Neural cell (in vitro differentiated cells): ENCODE data around the gene ADORA2A. TPM values are rescaled to one million over a fixed set of nuclear protein-coding genes. Genes with fewer than 3 reads are reported as not detected.
"Not testable (repeated sequence)": the region's sequence is repeated elsewhere in the genome, so short reads cannot be mapped to it uniquely, and the experiment has no call there.

ENCODE experiments used
- H2AFZ ChIP-seq: fragments of 200-600, 300-800 bp; sonication (generic), shearing (Covaris generic); 2 replicates; pipeline ENCODE4 v1.6.0; 2014; ENCODE audit warnings: low read depth, mild to moderate bottlenecking, antibody characterized with exemption, low read length, moderate library complexity
- H3F3A ChIP-seq: fragments of 200-600 bp; shearing (Covaris generic); 2 replicates; pipeline ENCODE4 v1.6.1; 2016; ENCODE audit warnings: mild to moderate bottlenecking, moderate library complexity, mixed read lengths, antibody characterized with exemption, low read length; ENCODE audit not compliant: insufficient read depth, poor library complexity, severe bottlenecking
- H3K27ac ChIP-seq: fragments of 200-600, 300-800 bp; sonication (generic), shearing (Covaris generic); 2 replicates; pipeline ENCODE4 v1.5.1; 2014; ENCODE audit warnings: mild to moderate bottlenecking, low read length, moderate library complexity
- H3K27me3 ChIP-seq: fragments of 300-800, 200-600 bp; sonication (generic), shearing (Covaris generic); 2 replicates; pipeline ENCODE4 v1.6.0; 2014; ENCODE audit warnings: mild to moderate bottlenecking, low read depth, low read length, moderate library complexity; ENCODE audit not compliant: insufficient read depth
- H3K36me3 ChIP-seq: fragments of 300-800, 200-600 bp; sonication (generic), shearing (Covaris generic); 2 replicates; pipeline ENCODE4 v1.5.1; 2014; ENCODE audit warnings: mild to moderate bottlenecking, antibody characterized with exemption, low read length, moderate library complexity; ENCODE audit not compliant: insufficient read depth
- H3K4me2 ChIP-seq: fragments of 300-800, 200-600 bp; sonication (generic), shearing (Covaris generic); 2 replicates; pipeline ENCODE4 v1.6.0; 2014; ENCODE audit warnings: mild to moderate bottlenecking, low read length
- H3K4me3 ChIP-seq: fragments of 300-800, 200-600 bp; sonication (generic), shearing (Covaris generic); 2 replicates; pipeline ENCODE4 v1.5.1; 2014; ENCODE audit warnings: mild to moderate bottlenecking, low read length, moderate library complexity
- H3K79me2 ChIP-seq: fragments of 200-600 bp; shearing (Covaris generic); replicated peaks from 2 replicates; pipeline ENCODE4 v1.6.0; 2014; ENCODE audit warnings: mild to moderate bottlenecking, low read length, moderate library complexity; ENCODE audit not compliant: insufficient read depth
- H3K9ac ChIP-seq: fragments of 300-800, 200-600 bp; sonication (generic), shearing (Covaris generic); 2 replicates; pipeline ENCODE4 v1.6.1; 2016; ENCODE audit warnings: mild to moderate bottlenecking, low read length, mixed read lengths
- H3K9me2 ChIP-seq: fragments of 200-600 bp; shearing (Covaris generic); 2 replicates; pipeline ENCODE4 v1.6.1; 2016; ENCODE audit warnings: mild to moderate bottlenecking, low read length, mixed read lengths; ENCODE audit not compliant: insufficient read depth
- H3K9me3 ChIP-seq: fragments of 200-600, 300-800 bp; sonication (generic), shearing (Covaris generic); 2 replicates; pipeline ENCODE4 v1.6.1; 2016; ENCODE audit warnings: mild to moderate bottlenecking, mixed run types, low read length, moderate library complexity, mixed read lengths
- H4K20me1 ChIP-seq: fragments of 200-600 bp; shearing (Covaris generic); 2 replicates; pipeline ENCODE4 v1.6.1; 2016; ENCODE audit warnings: mild to moderate bottlenecking, mixed run types; ENCODE audit not compliant: insufficient read depth
- CTCF ChIP-seq: fragments of 450-650 bp; IDR thresholded peaks from 2 replicates; pipeline ENCODE4 v1.5.1; 2014; ENCODE audit warnings: antibody characterized with exemption, mild to moderate bottlenecking, moderate library complexity; ENCODE audit not compliant: poor library complexity, severe bottlenecking
- RAD21 ChIP-seq: fragments of 450-650 bp; conservative IDR thresholded peaks from 2 replicates; pipeline ENCODE4 v1.6.1; 2014; ENCODE audit warnings: antibody characterized with exemption, mild to moderate bottlenecking, moderate library complexity
- polyA plus RNA-seq: library from polyadenylated mRNA; depleted of rRNA; stranded (reverse); fragments of >200 nt; gene quantifications from 2 replicates; pipeline ENCODE4 v1.2.3, GENCODE V29; 2014

ADORA2A gene
- polyA plus RNA-seq, 1 donor from 2014 or later: 2.9 TPM

GRCh38 chr22:24489011-24489410, 61.6 kb downstream of the ADORA2A start:
- H3K4me3 ChIP-seq: no peak overlapping the region
- no peak overlapping the region for H3K9ac ChIP-seq
- H3K27ac ChIP-seq: no peak overlapping the region
- no peaks in the 10 kb centered on the region for H3K36me3 ChIP-seq
- no peak overlapping the region for H3K4me2 ChIP-seq
- no peaks in the 10 kb centered on the region for H3F3A ChIP-seq
- no peaks in the 10 kb centered on the region for H3K9me2 ChIP-seq
- H3K27me3 ChIP-seq: peaks cover 11% of the 10 kb centered on the region
- no peaks in the 10 kb centered on the region for H3K79me2 ChIP-seq
- TF ChIP-seq CTCF (no peak), RAD21 (no peak)
- H4K20me1 ChIP-seq: no peaks in the 10 kb centered on the region
- H2AFZ ChIP-seq: no peak overlapping the region
- H3K9me3 ChIP-seq: no peaks in the 10 kb centered on the region

GRCh38 chr22:24489434-24489833, 62.0 kb downstream of the ADORA2A start:
- not testable (repeated sequence) for H3K27ac ChIP-seq, H3K36me3 ChIP-seq
- H3K27me3 ChIP-seq: peaks cover 15% of the 10 kb centered on the region

More at GRCh38 chr22:24489434-24489833, 62.0 kb downstream of the ADORA2A start:
- not testable (repeated sequence) for H4K20me1 ChIP-seq, H3K9ac ChIP-seq, H3K9me3 ChIP-seq, H3K79me2 ChIP-seq, H2AFZ ChIP-seq, H3K4me3 ChIP-seq, H3K9me2 ChIP-seq, H3K4me2 ChIP-seq, H3F3A ChIP-seq

Other genes starting within 250 kb of the ADORA2A start
- 0.20 and 0.36 TPM in 2 replicates for gene SUSD2, start 246.1 kb upstream of the ADORA2A start, polyA plus RNA-seq
- 0.12 TPM in 1 of 2 replicates, not detected in the other for gene GGT5, start 182.5 kb upstream of the ADORA2A start, polyA plus RNA-seq
- 27.1 and 28.7 TPM in 2 replicates for gene SPECC1L, start 156.8 kb upstream of the ADORA2A start, polyA plus RNA-seq
- gene UPB1, start 67.7 kb downstream of the ADORA2A start, polyA plus RNA-seq: 0.12 and 0.38 TPM in 2 replicates
- gene GUCD1, start 127.5 kb downstream of the ADORA2A start, polyA plus RNA-seq: 32.6 and 38.5 TPM in 2 replicates
- gene SNRPD3, start 128.4 kb downstream of the ADORA2A start, polyA plus RNA-seq: 185 and 195 TPM in 2 replicates
- 12.2 and 18.3 TPM in 2 replicates for gene LRRC75B, start 165.5 kb downstream of the ADORA2A start, polyA plus RNA-seq
- gene GGT1, start 175.6 kb downstream of the ADORA2A start, polyA plus RNA-seq: 5.4 and 6.4 TPM in 2 replicates